Type B pancreatic cell (in vitro differentiated cells): Measurements from ENCODE around the gene BRD7. TPM values are rescaled to one million over a fixed set of nuclear protein-coding genes. Genes with fewer than 3 reads are reported as not detected.

Source experiments
- DNase-seq: peaks from one replicate; pipeline ENCODE4 v3.0.0; 2021; ENCODE audit warnings: mixed read lengths; ENCODE audit not compliant: unreplicated experiment; ENCODE audit errors: extremely low spot score
- H3K27ac Mint-ChIP-seq: 2 replicates; pipeline ENCODE4 v1.8.0; 2021; ENCODE audit warnings: mild to moderate bottlenecking, mixed read lengths
- H3K27me3 Mint-ChIP-seq: 2 replicates; pipeline ENCODE4 v1.8.0; 2021; ENCODE audit warnings: mixed read lengths
- H3K36me3 Mint-ChIP-seq: 2 replicates; pipeline ENCODE4 v1.8.0; 2021; ENCODE audit warnings: mixed read lengths
- H3K4me1 Mint-ChIP-seq: one replicate; pipeline ENCODE4 v1.8.0; 2021; ENCODE audit warnings: mixed read lengths; ENCODE audit not compliant: unreplicated experiment
- H3K4me3 Mint-ChIP-seq: 2 replicates; pipeline ENCODE4 v1.8.0; 2021; ENCODE audit warnings: mild to moderate bottlenecking, mixed read lengths
- H3K9me3 Mint-ChIP-seq: 2 replicates; pipeline ENCODE4 v1.8.0; 2021; ENCODE audit warnings: mixed read lengths
- total RNA-seq: library from RNA; stranded (reverse); gene quantifications from 2 replicates; pipeline ENCODE4 v1.2.1, GENCODE V29; 2021; ENCODE audit warnings: low replicate concordance
- TF ChIP-seq, protein P1 (sequence below): fragments of 200-600 bp; sonication (generic); conservative IDR thresholded peaks from 2 replicates; pipeline ENCODE4 v1.5.0; 2021; ENCODE audit warnings: antibody characterized with exemption, mild to moderate bottlenecking

Gene BRD7
- total RNA-seq, 1 donor from 2014 or later: 98.2 TPM

DNA sequence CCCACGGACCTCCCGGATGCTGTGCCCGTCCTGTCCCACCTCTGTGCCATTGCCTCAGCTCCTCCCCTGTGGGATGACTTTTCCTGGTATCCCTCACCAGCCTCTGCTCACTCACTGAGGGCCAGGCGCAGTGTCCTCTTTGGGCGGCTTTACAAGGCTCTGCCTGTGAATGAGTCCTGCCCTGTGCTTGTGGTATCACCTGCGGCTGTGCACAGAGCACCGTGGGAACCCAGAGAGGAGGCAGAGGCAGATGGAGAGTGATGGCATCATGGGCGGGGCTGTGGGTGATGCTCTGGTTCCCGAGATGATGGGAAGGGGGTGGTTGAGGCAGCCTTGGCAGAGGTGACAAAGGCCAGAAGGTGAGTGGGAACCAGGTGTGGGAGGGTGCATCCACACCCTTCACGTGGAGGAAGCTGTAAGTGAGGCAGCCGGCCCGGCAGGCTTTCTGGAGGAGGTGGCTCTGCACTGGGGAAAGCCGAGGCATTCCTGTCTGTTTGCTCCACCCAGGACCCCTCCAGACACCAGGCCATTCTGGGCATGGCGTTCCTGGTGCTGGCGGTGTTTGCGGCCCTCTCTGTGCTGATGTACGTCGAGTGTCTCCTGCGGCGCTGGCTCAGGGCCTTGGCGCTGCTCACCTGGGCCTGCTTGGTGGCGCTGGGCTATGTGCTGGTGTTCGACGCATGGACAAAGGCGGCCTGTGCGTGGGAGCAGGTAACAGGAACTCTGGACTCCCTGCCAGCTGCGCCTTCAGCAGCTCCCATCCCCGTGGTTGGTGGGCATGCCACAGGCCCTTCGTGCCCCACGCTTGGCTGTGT is 78.6 kb downstream of the BRD7 start:
- H3K4me1 Mint-ChIP-seq: no peaks in the 10 kb centered on the region
- no peaks in the 10 kb centered on the region for H3K9me3 Mint-ChIP-seq
- TF ChIP-seq, protein P1, sequence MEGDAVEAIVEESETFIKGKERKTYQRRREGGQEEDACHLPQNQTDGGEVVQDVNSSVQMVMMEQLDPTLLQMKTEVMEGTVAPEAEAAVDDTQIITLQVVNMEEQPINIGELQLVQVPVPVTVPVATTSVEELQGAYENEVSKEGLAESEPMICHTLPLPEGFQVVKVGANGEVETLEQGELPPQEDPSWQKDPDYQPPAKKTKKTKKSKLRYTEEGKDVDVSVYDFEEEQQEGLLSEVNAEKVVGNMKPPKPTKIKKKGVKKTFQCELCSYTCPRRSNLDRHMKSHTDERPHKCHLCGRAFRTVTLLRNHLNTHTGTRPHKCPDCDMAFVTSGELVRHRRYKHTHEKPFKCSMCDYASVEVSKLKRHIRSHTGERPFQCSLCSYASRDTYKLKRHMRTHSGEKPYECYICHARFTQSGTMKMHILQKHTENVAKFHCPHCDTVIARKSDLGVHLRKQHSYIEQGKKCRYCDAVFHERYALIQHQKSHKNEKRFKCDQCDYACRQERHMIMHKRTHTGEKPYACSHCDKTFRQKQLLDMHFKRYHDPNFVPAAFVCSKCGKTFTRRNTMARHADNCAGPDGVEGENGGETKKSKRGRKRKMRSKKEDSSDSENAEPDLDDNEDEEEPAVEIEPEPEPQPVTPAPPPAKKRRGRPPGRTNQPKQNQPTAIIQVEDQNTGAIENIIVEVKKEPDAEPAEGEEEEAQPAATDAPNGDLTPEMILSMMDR: no peak
- no peak overlapping the region for H3K4me3 Mint-ChIP-seq
- no peak for DNase-seq
- no peaks in the 10 kb centered on the region for H3K36me3 Mint-ChIP-seq
- no peaks in the 10 kb centered on the region for H3K27me3 Mint-ChIP-seq
- no peak overlapping the region for H3K27ac Mint-ChIP-seq

DNA sequence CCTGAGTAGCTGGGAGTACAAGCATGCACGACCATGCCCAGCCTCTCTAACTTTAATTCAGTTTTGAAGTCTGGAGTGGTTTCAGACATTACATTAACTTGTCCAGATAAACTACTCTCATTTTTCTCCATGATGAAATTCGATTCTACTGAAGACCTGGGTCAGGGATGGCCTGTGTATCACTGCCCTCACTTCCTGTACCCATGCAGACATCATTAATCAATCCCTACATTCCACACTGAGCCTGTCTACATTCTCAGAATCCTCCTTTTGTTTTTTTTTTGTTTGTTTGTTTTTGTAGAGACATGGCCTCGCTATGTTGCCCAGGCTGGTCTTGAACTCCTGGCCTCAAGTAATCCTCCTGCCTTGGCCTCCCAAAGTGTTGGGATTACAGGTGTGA is 79.9 kb downstream of the BRD7 start:
- TF ChIP-seq, protein P1: no peak
- DNase-seq: no peak
- Mint-ChIP-seq H3K36me3 (no peaks in the 10 kb centered on the region), H3K4me3 (no peak overlapping the region), H3K4me1 (no peaks in the 10 kb centered on the region), H3K27me3 (no peaks in the 10 kb centered on the region), H3K9me3 (no peaks in the 10 kb centered on the region), H3K27ac (no peak overlapping the region)

DNA sequence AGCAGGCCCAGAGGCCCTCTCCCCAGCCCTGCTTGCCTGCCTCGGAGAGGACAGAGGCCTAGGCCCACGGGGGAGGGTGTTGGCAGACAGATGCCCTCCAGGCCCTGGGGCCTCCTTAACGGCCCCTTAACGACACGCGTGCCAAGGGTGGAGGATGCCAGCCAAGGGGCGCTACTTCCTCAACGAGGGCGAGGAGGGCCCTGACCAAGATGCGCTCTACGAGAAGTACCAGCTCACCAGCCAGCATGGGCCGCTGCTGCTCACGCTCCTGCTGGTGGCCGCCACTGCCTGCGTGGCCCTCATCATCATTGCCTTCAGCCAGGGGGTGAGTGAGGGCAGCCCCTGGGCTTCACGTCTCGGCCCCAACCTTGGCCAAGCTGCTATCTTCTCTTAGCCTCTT is 80.8 kb downstream of the BRD7 start:
- no peak for DNase-seq
- H3K9me3 Mint-ChIP-seq: no peaks in the 10 kb centered on the region
- H3K36me3 Mint-ChIP-seq: no peaks in the 10 kb centered on the region
- no peaks in the 10 kb centered on the region for H3K4me1 Mint-ChIP-seq
- H3K27me3 Mint-ChIP-seq: no peaks in the 10 kb centered on the region
- H3K4me3 Mint-ChIP-seq: no peak overlapping the region
- TF ChIP-seq, protein P1: no peak
- H3K27ac Mint-ChIP-seq: no peak overlapping the region

DNA sequence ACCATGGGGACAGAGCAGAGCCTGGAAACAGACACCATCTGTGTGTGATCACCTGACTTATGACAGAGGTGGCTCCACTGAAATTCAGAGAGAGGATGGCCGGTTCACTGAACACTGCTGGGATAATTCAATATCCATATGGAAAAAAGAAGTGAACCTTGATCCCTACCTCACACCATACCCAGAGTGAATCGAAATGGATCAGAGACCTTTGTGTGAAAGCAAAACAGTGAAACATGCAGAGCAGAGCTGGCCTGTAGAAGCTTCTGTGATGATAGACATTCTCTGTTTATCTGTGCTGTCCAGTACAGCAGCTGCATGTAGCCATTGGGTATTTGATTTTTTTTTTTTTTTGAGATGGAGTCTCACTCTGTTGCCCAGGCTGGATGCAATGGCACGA is 82.1 kb downstream of the BRD7 start:
- no peaks in the 10 kb centered on the region for H3K36me3 Mint-ChIP-seq
- no peaks in the 10 kb centered on the region for H3K27me3 Mint-ChIP-seq

DNA sequence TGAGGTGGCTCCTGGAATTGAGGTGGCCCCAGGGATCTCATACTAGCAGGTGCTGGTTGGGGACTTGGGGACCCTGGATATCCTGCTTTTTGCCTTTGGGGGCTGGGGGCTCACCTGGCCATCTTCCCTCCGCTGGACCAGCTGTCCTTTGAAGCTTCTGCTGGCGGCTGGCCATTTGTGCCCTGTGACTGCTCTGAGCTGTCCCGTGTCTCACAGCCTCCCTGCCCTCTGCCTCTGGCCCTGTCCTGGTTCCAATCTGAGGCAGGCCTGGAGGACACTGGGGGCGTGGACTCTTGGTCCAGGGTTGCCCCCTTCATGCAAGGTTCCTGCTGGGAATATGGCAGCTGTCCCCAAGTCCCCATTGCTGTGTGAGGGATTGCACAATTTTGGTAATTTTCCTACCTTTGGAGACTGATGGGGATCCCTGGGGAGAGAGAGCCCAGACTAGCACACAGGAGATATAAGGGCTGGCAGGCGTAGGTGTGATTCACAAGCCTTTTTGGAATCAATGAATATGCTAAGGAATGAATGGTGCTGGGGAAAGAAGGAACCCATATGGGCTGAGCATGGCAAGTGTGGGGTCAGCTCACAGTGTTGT is 83.3 kb downstream of the BRD7 start:
- Mint-ChIP-seq H3K27me3 (no peaks in the 10 kb centered on the region), H3K4me1 (no peaks in the 10 kb centered on the region), H3K27ac (no peak overlapping the region), H3K9me3 (no peaks in the 10 kb centered on the region), H3K4me3 (no peak overlapping the region), H3K36me3 (no peaks in the 10 kb centered on the region)
- TF ChIP-seq, protein P1: no peak
- DNase-seq: no peak

More for the DNA sequence above, 82.1 kb downstream of the BRD7 start:
- no peak for DNase-seq
- no peaks in the 10 kb centered on the region for H3K9me3 Mint-ChIP-seq
- H3K27ac Mint-ChIP-seq: no peak overlapping the region
- TF ChIP-seq, protein P1: no peak
- H3K4me3 Mint-ChIP-seq: no peak overlapping the region
- H3K4me1 Mint-ChIP-seq: no peaks in the 10 kb centered on the region
